IMR-90 (cell line): ENCODE data around the gene ITGA4. TPM values are rescaled to one million over a fixed set of nuclear protein-coding genes. Genes with fewer than 3 reads are reported as not detected.

Experiments used
- ATAC-seq: fragments of 200-7000 bp; cut with Tn5 transposase; 2 replicates; pipeline ENCODE4 v1.9.1; 2020; ENCODE audit warnings: low read depth, mild to moderate bottlenecking, moderate library complexity
- BruUV-seq: library from RNA; stranded (reverse); fragments of 400-500 nt; replicated peaks from 2 replicates; lab custom pipeline; 2021; lab: Mats Ljungman, UMichigan
- CTCF ChIA-PET: fragments of 300-600 bp; formaldehyde crosslinking; extraction: SDS; loops from one replicate; lab custom pipeline; 2021; ENCODE audit warnings: antibody characterized with exemption; lab: Yijun Ruan, JAX
- POLR2A ChIA-PET: fragments of 300-600 bp; sonication (Branson Sonifier 250); formaldehyde crosslinking; loops from one replicate; lab custom pipeline; 2022; ENCODE audit warnings: antibody characterized with exemption; ENCODE audit not compliant: unreplicated experiment; lab: Charles Lee
- DNase-seq: peaks from one replicate; pipeline ENCODE4 v3.0.0; 2013
- H2AFZ ChIP-seq: replicated peaks from 2 replicates; pipeline ENCODE3; 2013; ENCODE audit warnings: low read length, mild to moderate bottlenecking; ENCODE audit not compliant: poor library complexity
- H2AK5ac ChIP-seq: 2 replicates; pipeline ENCODE4 v1.6.1; 2013; ENCODE audit warnings: low read depth, low read length, inconsistent platforms
- H2AK9ac ChIP-seq: replicated peaks from 2 replicates; pipeline ENCODE3; 2013; ENCODE audit warnings: mild to moderate bottlenecking, low read depth, low read length, moderate library complexity; ENCODE audit not compliant: poor library complexity
- H2BK120ac ChIP-seq: 2 replicates; pipeline ENCODE4 v1.6.1; 2013; ENCODE audit warnings: low read depth, low read length, inconsistent platforms
- H2BK15ac ChIP-seq: 3 replicates; pipeline ENCODE4 v1.6.1; 2013; ENCODE audit warnings: low read depth, low read length, inconsistent platforms
- H2BK20ac ChIP-seq: 2 replicates; pipeline ENCODE4 v1.6.1; 2013; ENCODE audit warnings: low read depth, mild to moderate bottlenecking, inconsistent platforms, low read length, moderate library complexity
- H2BK5ac ChIP-seq: 2 replicates; pipeline ENCODE4 v1.6.1; 2013; ENCODE audit warnings: mild to moderate bottlenecking, low read depth, low read length, inconsistent platforms; ENCODE audit not compliant: poor library complexity, severe bottlenecking
- H3K14ac ChIP-seq: replicated peaks from 2 replicates; pipeline ENCODE4 v1.6.1; 2013; ENCODE audit warnings: low read depth, low read length, inconsistent platforms
- H3K18ac ChIP-seq: 2 replicates; pipeline ENCODE4 v1.6.1; 2013; ENCODE audit warnings: low read depth, low read length, control low read depth
- H3K23ac ChIP-seq: 2 replicates; pipeline ENCODE4 v1.6.1; 2013; ENCODE audit warnings: low read depth, low read length, inconsistent platforms
- H3K27ac ChIP-seq: 2 replicates; pipeline ENCODE4 v1.5.1; 2013; ENCODE audit warnings: mild to moderate bottlenecking, control low read depth, low read length; ENCODE audit not compliant: insufficient read depth
- H3K27me3 ChIP-seq: 2 replicates; pipeline ENCODE4 v1.6.1; 2013; ENCODE audit warnings: low read length; ENCODE audit not compliant: control insufficient read depth, insufficient read depth
- H3K36me3 ChIP-seq: 2 replicates; pipeline ENCODE4 v1.6.1; 2013; ENCODE audit warnings: low read length, mixed read lengths; ENCODE audit not compliant: control insufficient read depth, insufficient read depth
- H3K4ac ChIP-seq: 2 replicates; pipeline ENCODE4 v1.6.1; 2013; ENCODE audit warnings: low read depth, low read length, inconsistent platforms
- H3K4me1 ChIP-seq: 2 replicates; pipeline ENCODE4 v1.6.1; 2013; ENCODE audit warnings: low read length, mixed read lengths; ENCODE audit not compliant: control insufficient read depth, insufficient read depth
- H3K4me2 ChIP-seq: 2 replicates; pipeline ENCODE4 v1.6.1; 2013; ENCODE audit warnings: low read depth, mild to moderate bottlenecking, control low read depth, low read length, moderate library complexity
- H3K4me3 ChIP-seq: 2 replicates; pipeline ENCODE4 v1.5.1; 2013; ENCODE audit warnings: low read depth, mild to moderate bottlenecking, control low read depth, low read length, moderate library complexity; ENCODE audit not compliant: insufficient read depth
- H3K56ac ChIP-seq: 2 replicates; pipeline ENCODE4 v1.6.1; 2013; ENCODE audit warnings: low read length, inconsistent platforms; ENCODE audit not compliant: insufficient read depth; ENCODE audit errors: extremely low read depth
- H3K79me1 ChIP-seq, 2 experiments: 2 replicates each; pipeline ENCODE4 v1.6.1; 2013; ENCODE audit warnings: low read length in 2 of 2, inconsistent platforms in 1 of 2, low read depth in 1 of 2
- H3K9ac ChIP-seq: 2 replicates; pipeline ENCODE4 v1.6.1; 2013; ENCODE audit warnings: low read depth, low read length, control low read depth
- H3K9me1 ChIP-seq: 2 replicates; pipeline ENCODE4 v1.6.1; 2013; ENCODE audit warnings: low read length, inconsistent platforms; ENCODE audit not compliant: insufficient read depth
- H3K9me3 ChIP-seq: 2 replicates; pipeline ENCODE4 v1.6.1; 2013; ENCODE audit warnings: low read length; ENCODE audit not compliant: control insufficient read depth, insufficient read depth
- H4K20me1 ChIP-seq: 2 replicates; pipeline ENCODE4 v1.6.1; 2013; ENCODE audit warnings: low read length, inconsistent platforms; ENCODE audit not compliant: insufficient read depth
- H4K5ac ChIP-seq: 2 replicates; pipeline ENCODE4 v1.6.1; 2013; ENCODE audit warnings: mild to moderate bottlenecking, low read depth, low read length, control low read depth
- H4K8ac ChIP-seq, 2 experiments: 2 replicates each; pipeline ENCODE4 v1.6.1; 2013; ENCODE audit warnings: low read depth in 2 of 2, low read length in 2 of 2, control low read depth in 1 of 2, inconsistent platforms in 1 of 2
- H4K91ac ChIP-seq: 2 replicates; pipeline ENCODE4 v1.6.1; 2013; ENCODE audit warnings: low read depth, low read length, inconsistent platforms; ENCODE audit not compliant: insufficient read depth
- BHLHE40 ChIP-seq: fragments of 150-350 bp; IDR thresholded peaks from 2 replicates; pipeline ENCODE4 v1.6.1; 2016; ENCODE audit warnings: mild to moderate bottlenecking, low read depth, low read length
- CEBPB ChIP-seq: IDR thresholded peaks from 2 replicates; pipeline ENCODE4 v1.6.1; 2012; ENCODE audit warnings: low read depth, low read length, improper control_type of control experiment
- CHD1 ChIP-seq: IDR thresholded peaks from 2 replicates; pipeline ENCODE4 v1.6.1; 2012; ENCODE audit warnings: low read depth, low read length, improper control_type of control experiment
- CTCF ChIP-seq: conservative IDR thresholded peaks from 2 replicates; pipeline ENCODE4 v1.5.1; 2012; ENCODE audit warnings: mild to moderate bottlenecking, low read depth, low read length, improper control_type of control experiment
- FOS ChIP-seq: fragments of 150-350 bp; IDR thresholded peaks from 2 replicates; pipeline ENCODE4 v1.6.1; 2016; ENCODE audit warnings: low read depth, low read length
- MAFK ChIP-seq: IDR thresholded peaks from 2 replicates; pipeline ENCODE4 v1.6.1; 2012; ENCODE audit warnings: low read depth, low read length, improper control_type of control experiment
- MXI1 ChIP-seq: IDR thresholded peaks from 2 replicates; pipeline ENCODE4 v1.6.1; 2012; ENCODE audit warnings: low read depth, mild to moderate bottlenecking, low read length, moderate library complexity, borderline replicate concordance
- NFE2L2 ChIP-seq: fragments of 150-350 bp; IDR thresholded peaks from 2 replicates; pipeline ENCODE4 v1.6.1; 2016; ENCODE audit warnings: low read depth, mild to moderate bottlenecking, low read length
- POLR2A ChIP-seq: IDR thresholded peaks from 2 replicates; pipeline ENCODE4 v1.6.1; 2012; ENCODE audit warnings: mild to moderate bottlenecking, low read depth, low read length
- RAD21 ChIP-seq: IDR thresholded peaks from 2 replicates; pipeline ENCODE4 v1.6.1; 2012; ENCODE audit warnings: low read length, improper control_type of control experiment
- RCOR1 ChIP-seq: IDR thresholded peaks from 2 replicates; pipeline ENCODE4 v1.6.1; 2012; ENCODE audit warnings: mild to moderate bottlenecking, low read length, improper control_type of control experiment; ENCODE audit not compliant: insufficient replicate concordance
- SMC3 ChIP-seq: fragments of 150-350 bp; IDR thresholded peaks from 2 replicates; pipeline ENCODE4 v1.6.1; 2016; ENCODE audit warnings: low read depth, mild to moderate bottlenecking, antibody characterized with exemption, low read length, moderate library complexity
- USF2 ChIP-seq: fragments of 150-350 bp; IDR thresholded peaks from 2 replicates; pipeline ENCODE4 v1.6.1; 2017; ENCODE audit warnings: mild to moderate bottlenecking, antibody characterized with exemption, low read length, low read depth
- WGBS, 2 experiments: methylation state at CpG; one replicate each; pipeline versions ENCODE4 v1.1.5 to v1.1.7; 2013; ENCODE audit warnings: missing lambda C conversion rate in 2 of 2; ENCODE audit not compliant: insufficient read length in 1 of 2; ENCODE audit errors: extremely low coverage in 2 of 2; 5-methylcytosine and 5-hydroxymethylcytosine counted together
- dilution Hi-C: fragments of 300-500 bp; cut with HindIII; formaldehyde crosslinking; loops from one replicate; pipeline ENCODE4 v1.14.3; 2018; ENCODE audit warnings: low sequenced_read_pairs; ENCODE audit not compliant: unreplicated experiment
- in situ Hi-C: fragments of 300-500 bp; cut with MboI; formaldehyde crosslinking; loops from 3 replicates; pipeline ENCODE4 v1.14.3; 2019; ENCODE audit warnings: low sequenced_read_pairs, inconsistent platforms, mixed read lengths
- intact Hi-C: fragments of 100-400 bp; cut with micrococcal nuclease; formaldehyde crosslinking; loops from 2 replicates; pipeline ENCODE4 v1.10.0; 2022
- polyA plus RNA-seq, 3 experiments: library from polyadenylated mRNA; depleted of rRNA; stranded (reverse); fragments of >200 nt; gene quantifications; 2 replicates each; pipeline ENCODE4 v1.2.3, GENCODE V29; 2012; ENCODE audit warnings: low replicate concordance in 1 of 3
- total RNA-seq: library from RNA; depleted of rRNA; stranded (reverse); fragments of >200 nt; gene quantifications from 2 replicates; pipeline ENCODE4 v1.2.3, GENCODE V29; 2012

The ITGA4 gene
- total and polyA plus RNA-seq, 2 of the 4 experiments (the other 2 are of a cell fraction), result 6.9 to 13.6 TPM

GRCh38 chr2:181563101-181563692, 106.0 kb downstream of the ITGA4 start:
- TF ChIP-seq CEBPB (no peak), RAD21 (no peak), MXI1 (no peak), CHD1 (no peak), POLR2A (no peak), BHLHE40 (no peak), MAFK (no peak), NFE2L2 (no peak), SMC3 (no peak), CTCF (no peak), RCOR1 (no peak), USF2 (no peak), FOS (no peak)
- ChIA-PET POLR2A (no interaction called here), CTCF (no interaction called here)
- H3K23ac ChIP-seq, result no peak overlapping the region
- intact Hi-C loops, result no loop called here
- H3K9me3 ChIP-seq, result no peaks in the 10 kb centered on the region
- in situ Hi-C loops, result no loop called here
- no peak overlapping the region for H3K14ac ChIP-seq
- no peak overlapping the region for H3K4me3 ChIP-seq
- no peak overlapping the region for H3K4me2 ChIP-seq
- no peak overlapping the region for H2BK120ac ChIP-seq
- H3K18ac ChIP-seq, result no peak overlapping the region
- H2BK15ac ChIP-seq, result no peak overlapping the region
- H2AK9ac ChIP-seq, result no peak overlapping the region
- H3K56ac ChIP-seq, result no peak overlapping the region
- H4K5ac ChIP-seq, result no peak overlapping the region
- H3K9me1 ChIP-seq, result no peaks in the 10 kb centered on the region
- dilution Hi-C loops, result no loop called here
- DNase-seq (no peak), ATAC-seq (peak; percentile 51)
- no peaks in the 10 kb centered on the region for H3K4me1 ChIP-seq
- no peak overlapping the region for H4K91ac ChIP-seq
- no peak overlapping the region for H3K9ac ChIP-seq
- H3K4ac ChIP-seq, result no peak overlapping the region
- H2AFZ ChIP-seq, result no peak overlapping the region
- no TSS peak for BruUV-seq
- no peak overlapping the region for H2AK5ac ChIP-seq
- no peak overlapping the region for H2BK5ac ChIP-seq
- H3K27ac ChIP-seq, result no peak overlapping the region
- H3K36me3 ChIP-seq, result no peaks in the 10 kb centered on the region
- H4K20me1 ChIP-seq, result no peaks in the 10 kb centered on the region
- H3K79me1 ChIP-seq, result no peaks in the 10 kb centered on the region
- H4K8ac ChIP-seq, result no peak overlapping the region
- no peak overlapping the region for H2BK20ac ChIP-seq
- no peaks in the 10 kb centered on the region for H3K27me3 ChIP-seq
- WGBS, 2 experiments, result no CpG with 5 or more reads among the region's 1 CpG
